PC-9 (cell line): ENCODE data around the gene PAM16. TPM values are rescaled to one million over a fixed set of nuclear protein-coding genes. Genes with fewer than 3 reads are reported as not detected.

ENCODE experiments used
- BruUV-seq: library from RNA; stranded (reverse); fragments of 400-500 nt; replicated peaks from 2 replicates; lab custom pipeline; 2021; lab: Mats Ljungman, UMichigan
- CTCF ChIA-PET: fragments of 300-600 bp; sonication (Branson Sonifier 250); formaldehyde crosslinking; loops from one replicate; lab custom pipeline; 2022; ENCODE audit warnings: antibody characterized with exemption; lab: Charles Lee
- POLR2A ChIA-PET: fragments of 300-600 bp; sonication (Branson Sonifier 250); formaldehyde crosslinking; loops from one replicate; lab custom pipeline; 2022; ENCODE audit warnings: antibody characterized with exemption; ENCODE audit not compliant: unreplicated experiment; lab: Charles Lee
- DNase-seq, 2 experiments: peaks; one replicate each; pipeline versions ENCODE4 v3.0.0 to v3.0.0-alpha.2; 2015 to 2022; ENCODE audit warnings: mixed read lengths in 1 of 2
- H2AFZ ChIP-seq: fragments of 200-600 bp; sonication (generic); 2 replicates; pipeline ENCODE4 v1.8.1; 2017; ENCODE audit warnings: antibody characterized with exemption
- H3F3A ChIP-seq: fragments of 200-600 bp; sonication (generic); 2 replicates; pipeline ENCODE4 v1.8.1; 2017; ENCODE audit warnings: antibody characterized with exemption, mild to moderate bottlenecking, low read depth; ENCODE audit not compliant: insufficient read depth
- H3K27ac ChIP-seq: fragments of 200-600 bp; sonication (generic); 2 replicates; pipeline ENCODE4 v1.6.1; 2016; ENCODE audit warnings: mixed run types
- H3K27me3 ChIP-seq: fragments of 200-600 bp; sonication (generic); 2 replicates; pipeline ENCODE4 v1.6.1; 2016; ENCODE audit warnings: low read depth, mixed run types; ENCODE audit not compliant: insufficient read depth
- H3K36me3 ChIP-seq: fragments of 200-600 bp; sonication (generic); 2 replicates; pipeline ENCODE4 v1.6.1; 2016; ENCODE audit warnings: low read depth, mixed run types
- H3K4me1 ChIP-seq: fragments of 200-600 bp; sonication (generic); replicated peaks from 2 replicates; pipeline ENCODE4 v1.6.1; 2016; ENCODE audit warnings: mixed run types; ENCODE audit not compliant: insufficient read depth
- H3K4me2 ChIP-seq: fragments of 200-600 bp; sonication (generic); 2 replicates; pipeline ENCODE4 v1.6.1; 2017; ENCODE audit warnings: mixed run types
- H3K4me3 ChIP-seq: fragments of 200-600 bp; sonication (generic); 2 replicates; pipeline ENCODE4 v1.6.1; 2016; ENCODE audit warnings: mixed run types
- H3K79me2 ChIP-seq: fragments of 200-600 bp; sonication (generic); 2 replicates; pipeline ENCODE4 v1.6.1; 2017; ENCODE audit warnings: low read depth, mixed run types
- H3K9me2 ChIP-seq: fragments of 200-600 bp; sonication (generic); 2 replicates; pipeline ENCODE4 v1.8.1; 2017; ENCODE audit warnings: mild to moderate bottlenecking; ENCODE audit not compliant: insufficient read depth
- H3K9me3 ChIP-seq: fragments of 200-600 bp; sonication (generic); 2 replicates; pipeline ENCODE4 v1.8.1; 2016; ENCODE audit warnings: low read depth; ENCODE audit not compliant: insufficient read depth
- H4K20me1 ChIP-seq: fragments of 200-600 bp; sonication (generic); 2 replicates; pipeline ENCODE4 v1.8.1; 2017; ENCODE audit not compliant: insufficient read depth
- CTCF ChIP-seq: fragments of 200-600 bp; sonication (generic); conservative IDR thresholded peaks from 2 replicates; pipeline ENCODE4 v1.6.1; 2017; ENCODE audit warnings: mixed run types, antibody characterized with exemption, mild to moderate bottlenecking, moderate library complexity
- EZH2 ChIP-seq: fragments of 200-600 bp; sonication (generic); IDR thresholded peaks from 2 replicates; pipeline ENCODE4 v1.8.0; 2017; ENCODE audit warnings: antibody characterized with exemption, low read depth
- intact Hi-C: fragments of 100-400 bp; cut with micrococcal nuclease; formaldehyde crosslinking; loops from one replicate; pipeline ENCODE4 v1.10.0; 2022; ENCODE audit not compliant: unreplicated experiment
- total RNA-seq: library from RNA; stranded (reverse); gene quantifications from 2 replicates; pipeline ENCODE4 v1.2.3, GENCODE V29; 2021

The PAM16 gene
- total RNA-seq, 1 experiment from 2014 or later = 95.9 TPM

DNA sequence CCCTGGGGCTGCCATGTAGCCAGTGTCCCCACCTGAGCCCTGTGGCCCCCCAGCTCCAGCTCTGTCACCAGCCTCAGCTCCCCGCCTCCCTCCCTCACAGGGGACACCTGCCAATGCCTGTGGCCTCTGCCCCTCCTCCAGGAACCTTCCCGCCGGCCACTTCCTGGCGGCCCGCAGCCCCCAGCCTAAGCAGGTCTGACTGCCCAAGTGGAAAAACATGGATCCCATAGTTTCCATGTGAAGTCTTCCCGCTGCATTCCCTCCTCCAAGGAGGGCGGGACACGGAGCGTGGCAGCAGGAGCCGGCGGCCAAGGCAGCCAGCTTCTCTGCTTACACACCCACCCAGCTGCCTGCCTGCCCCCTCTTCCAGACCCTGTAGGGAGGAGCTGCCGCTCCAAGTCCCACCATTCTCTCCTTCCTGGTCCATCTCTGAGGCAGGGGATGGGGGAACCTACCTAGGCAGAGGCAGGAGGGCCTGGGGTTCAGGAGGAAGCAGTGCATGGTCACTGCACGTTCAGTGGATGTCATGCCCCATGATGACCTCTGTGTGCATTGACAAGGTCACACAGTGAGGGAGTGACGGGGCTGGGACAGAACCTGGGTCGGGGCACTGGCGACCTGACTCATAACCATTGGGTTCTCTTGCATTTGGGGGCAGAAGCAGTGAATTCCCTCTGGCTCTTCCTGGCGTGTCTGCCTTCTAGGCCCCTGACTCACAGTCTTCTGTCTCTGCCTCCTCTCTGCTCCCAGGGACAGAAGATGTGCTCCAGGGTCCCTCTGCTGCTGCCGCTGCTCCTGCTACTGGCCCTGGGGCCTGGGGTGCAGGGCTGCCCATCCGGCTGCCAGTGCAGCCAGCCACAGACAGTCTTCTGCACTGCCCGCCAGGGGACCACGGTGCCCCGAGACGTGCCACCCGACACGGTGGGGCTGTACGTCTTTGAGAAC lies 29.3 kb upstream of the PAM16 start:
- Histone ChIP-seq H3K4me3 (no peak overlapping the region), H3K27ac (no peak overlapping the region), H3K9me2 (no peaks in the 10 kb centered on the region), H3K27me3 (no peaks in the 10 kb centered on the region), H3K4me1 (peaks cover 15% of the 10 kb centered on the region), H3K79me2 (0 out of 2 replicates have a peak, but pooled peaks cover 8% of the 10 kb centered on the region), H2AFZ (no peak overlapping the region), H3K36me3 (no peaks in the 10 kb centered on the region), H3K9me3 (no peaks in the 10 kb centered on the region), H3F3A (peaks cover 11% of the 10 kb centered on the region), H4K20me1 (peaks cover 11% of the 10 kb centered on the region; the same call in 1 of the 2 replicates), H3K4me2 (no peak overlapping the region)
- POLR2A ChIA-PET = no interaction called here
- intact Hi-C loops = no loop called here
- no TSS peak for BruUV-seq
- CTCF ChIA-PET = interaction anchor here (0.6 to 0.7 kb wide), 2 partner anchors 81 to 398 kb away, joined by 3 read pairs; no protein-coding TSS in a partner anchor
- no peak for DNase-seq
- no peak for TF ChIP-seq EZH2
- TF ChIP-seq CTCF = no peak

GRCh38 chr16:4378999-4379690 lies 28.0 kb upstream of the PAM16 start:
- ChIA-PET POLR2A (interaction anchor here (0.7 to 1.1 kb wide), 2 partner anchors 10 to 13 kb away, joined by 4 to 5 read pairs; no protein-coding TSS in a partner anchor), CTCF (interaction anchor here (0.6 to 2.3 kb wide), 3 partner anchors 14 to 396 kb away, joined by 3 to 7 read pairs (median 3); no protein-coding TSS in a partner anchor)
- Histone ChIP-seq H2AFZ (no peak overlapping the region), H3K4me2 (no peak overlapping the region), H3F3A (peaks cover 20% of the 10 kb centered on the region), H3K4me1 (peaks cover 26% of the 10 kb centered on the region), H3K27ac (no peak overlapping the region), H4K20me1 (peaks cover 14% of the 10 kb centered on the region; the same call in 1 of the 2 replicates), H3K4me3 (no peak overlapping the region), H3K36me3 (no peaks in the 10 kb centered on the region), H3K27me3 (no peaks in the 10 kb centered on the region), H3K9me2 (no peaks in the 10 kb centered on the region), H3K9me3 (no peaks in the 10 kb centered on the region), H3K79me2 (0 out of 2 replicates have a peak, but pooled peaks cover 8% of the 10 kb centered on the region)
- intact Hi-C loops = loop anchor here (5.0 kb wide), 2 partner anchors 107 to 568 kb away; partner anchors contain the start of gene TFAP4
- BruUV-seq = no TSS peak
- TF ChIP-seq CTCF = no peak
- TF ChIP-seq EZH2 = no peak
- DNase-seq = no peak

DNA sequence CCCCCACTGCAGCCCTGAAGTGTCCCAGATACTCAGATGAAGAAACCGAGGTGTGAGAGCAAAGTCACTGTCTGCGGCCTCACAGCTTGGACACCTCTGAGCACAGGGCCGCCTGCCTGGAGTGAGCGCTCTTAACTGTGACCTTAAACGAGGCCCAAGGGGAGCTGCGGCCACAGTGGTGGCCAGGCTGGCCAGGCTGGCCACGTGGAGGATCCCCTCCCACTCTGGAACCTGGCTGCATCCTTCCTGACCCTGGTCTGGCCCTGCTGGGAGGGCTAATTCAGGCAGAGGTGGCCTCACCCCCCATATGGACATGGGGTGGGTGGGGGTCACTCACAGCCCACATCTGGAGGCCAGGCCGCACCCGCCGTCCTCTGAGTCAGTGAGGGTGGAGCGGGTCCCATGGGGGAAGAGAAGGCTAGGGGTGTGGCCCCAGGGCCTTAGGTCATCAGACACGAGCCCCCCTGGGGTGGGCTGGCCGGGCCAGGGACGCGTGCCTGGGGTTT lies 27.1 kb upstream of the PAM16 start:
- no peaks in the 10 kb centered on the region for H3K36me3 ChIP-seq
- no peak overlapping the region for H2AFZ ChIP-seq
- peaks cover 11% of the 10 kb centered on the region; the same call in 1 of the 2 replicates for H3K79me2 ChIP-seq
- no TSS peak for BruUV-seq
- H3K9me3 ChIP-seq = no peaks in the 10 kb centered on the region
- TF ChIP-seq CTCF (no peak), EZH2 (no peak)
- H3K4me1 ChIP-seq = peaks cover 35% of the 10 kb centered on the region
- peaks cover 27% of the 10 kb centered on the region for H3F3A ChIP-seq
- ChIA-PET POLR2A (interaction anchor here (1.1 kb wide), 1 partner anchor 14 kb away, joined by 5 read pairs; no protein-coding TSS in a partner anchor), CTCF (interaction anchor here (0.6 to 2.3 kb wide), 3 partner anchors 15 to 178 kb away, joined by 3 to 7 read pairs (median 4); no protein-coding TSS in a partner anchor)
- peaks cover 14% of the 10 kb centered on the region; the same call in 1 of the 2 replicates for H4K20me1 ChIP-seq
- no peak overlapping the region for H3K4me2 ChIP-seq
- no peaks in the 10 kb centered on the region for H3K9me2 ChIP-seq
- no peak overlapping the region for H3K4me3 ChIP-seq
- no peak for DNase-seq
- H3K27me3 ChIP-seq = no peaks in the 10 kb centered on the region
- intact Hi-C loops = loop anchor here (5.0 kb wide), 2 partner anchors 106 to 569 kb away; partner anchors contain the start of gene TFAP4
- no peak overlapping the region for H3K27ac ChIP-seq
